ENCODE data around the gene TSPAN9. TPM values are rescaled to one million over a fixed set of nuclear protein-coding genes. Genes with fewer than 3 reads are reported as not detected.

Gene TSPAN9
- total and polyA plus RNA-seq, 10 of the 15 experiments (the other 5 are each of a cell fraction or from before 2014, with no cell fraction given), result 0.03 to 1.0 (median 0.12) TPM; not detected in 5

- Histone ChIP-seq H3K27me3 (replicated peaks in 1 of 2; ENCODE audit: control insufficient read depth in 2 of 2, insufficient read depth in 2 of 2, low read length in 1 of 2) (no peaks in the 10 kb centered on the region; a peak in 3 of 4 replicates), H3K27ac (ENCODE audit: control insufficient read depth, insufficient read depth) (no peak overlapping the region), H3K4me1 (ENCODE audit: control insufficient read depth, insufficient read depth, low read length) (peaks cover 8% of the 10 kb centered on the region), H3K36me3 (ENCODE audit: control insufficient read depth in 2 of 2, insufficient read depth in 2 of 2, low read length in 1 of 2) (no peaks in the 10 kb centered on the region), H4K20me1 (ENCODE audit: control insufficient read depth, insufficient read depth) (no peaks in the 10 kb centered on the region), H3K9ac (ENCODE audit: control insufficient read depth, insufficient read depth, low read length) (no peak overlapping the region), H2AFZ (ENCODE audit: control insufficient read depth, low read depth, low read length) (no peak overlapping the region), H3K4me3 (no peak overlapping the region), H3K9me3 (replicated peaks; ENCODE audit: control insufficient read depth, insufficient read depth, low read length) (no peaks in the 10 kb centered on the region), H3K79me2 (ENCODE audit: control insufficient read depth, insufficient read depth, low read length) (no peaks in the 10 kb centered on the region), H3K4me2 (ENCODE audit: control insufficient read depth, insufficient read depth) (no peak overlapping the region)
- RAD21 ChIA-PET (ENCODE audit: unreplicated experiment), result no interaction called here
- TF ChIP-seq EZH2 (IDR thresholded peaks at IDR 0.05; ENCODE audit: borderline replicate concordance, control insufficient read depth, low read depth, low read length) (no peak), ZNF687 (IDR thresholded peaks at IDR 0.05) (no peak), SREBF1 (IDR thresholded peaks at IDR 0.05; ENCODE audit: low read length) (no peak), CUX1 (IDR thresholded peaks at IDR 0.05; ENCODE audit: insufficient replicate concordance, low read depth, low read length) (no peak), CBX5 (IDR thresholded peaks at IDR 0.05; ENCODE audit: low read depth) (no peak), ATF7 (IDR thresholded peaks at IDR 0.05; ENCODE audit: low read depth) (no peak), MTA2 (IDR thresholded peaks at IDR 0.05; ENCODE audit: low read depth) (no peak), PAX5 (IDR thresholded peaks at IDR 0.05; ENCODE audit: borderline replicate concordance, low read depth, low read length) (no peak), IKZF1 (conservative IDR thresholded peaks at IDR 0.05) (no peak), MYC (IDR thresholded peaks at IDR 0.05; ENCODE audit: insufficient read depth, insufficient read length, insufficient replicate concordance, low read length, severe bottlenecking) (no peak), IRF4 (IDR thresholded peaks at IDR 0.05; ENCODE audit: low read depth, low read length) (no peak), LARP7 (IDR thresholded peaks at IDR 0.05) (no peak), ZBTB11 (CRISPR knock-in tag; IDR thresholded peaks at IDR 0.05) (no peak)
- SMC1A ChIA-PET (ENCODE audit: uncharacterized antibody, unreplicated experiment), result no interaction called here
- FAIRE-seq (no peak), DNase-seq (ENCODE audit: low read depth, low spot score) (no peak), ATAC-seq (no peak)
- 41% methylated on average over 11 of the region's 13 CpGs for WGBS (ENCODE audit: insufficient coverage, insufficient replicate concordance, low lambda C conversion rate, missing lambda C conversion rate)
- POLR2A ChIA-PET, result no interaction called here
- in situ Hi-C loops (cut with MboI) (no loop called here), intact Hi-C loops (cut with micrococcal nuclease; ENCODE audit: unreplicated experiment) (no loop called here)
- CTCF ChIA-PET, result no interaction called here
- BruUV-seq (replicated peaks), result no TSS peak
These were observed 175.3 kb downstream of the TSPAN9 start for GRCh38 chr12:3252450-3252891.
